Measurements from ENCODE around the gene RBM15B. TPM values are rescaled to one million over a fixed set of nuclear protein-coding genes. Genes with fewer than 3 reads are reported as not detected.

RBM15B gene, protein sequence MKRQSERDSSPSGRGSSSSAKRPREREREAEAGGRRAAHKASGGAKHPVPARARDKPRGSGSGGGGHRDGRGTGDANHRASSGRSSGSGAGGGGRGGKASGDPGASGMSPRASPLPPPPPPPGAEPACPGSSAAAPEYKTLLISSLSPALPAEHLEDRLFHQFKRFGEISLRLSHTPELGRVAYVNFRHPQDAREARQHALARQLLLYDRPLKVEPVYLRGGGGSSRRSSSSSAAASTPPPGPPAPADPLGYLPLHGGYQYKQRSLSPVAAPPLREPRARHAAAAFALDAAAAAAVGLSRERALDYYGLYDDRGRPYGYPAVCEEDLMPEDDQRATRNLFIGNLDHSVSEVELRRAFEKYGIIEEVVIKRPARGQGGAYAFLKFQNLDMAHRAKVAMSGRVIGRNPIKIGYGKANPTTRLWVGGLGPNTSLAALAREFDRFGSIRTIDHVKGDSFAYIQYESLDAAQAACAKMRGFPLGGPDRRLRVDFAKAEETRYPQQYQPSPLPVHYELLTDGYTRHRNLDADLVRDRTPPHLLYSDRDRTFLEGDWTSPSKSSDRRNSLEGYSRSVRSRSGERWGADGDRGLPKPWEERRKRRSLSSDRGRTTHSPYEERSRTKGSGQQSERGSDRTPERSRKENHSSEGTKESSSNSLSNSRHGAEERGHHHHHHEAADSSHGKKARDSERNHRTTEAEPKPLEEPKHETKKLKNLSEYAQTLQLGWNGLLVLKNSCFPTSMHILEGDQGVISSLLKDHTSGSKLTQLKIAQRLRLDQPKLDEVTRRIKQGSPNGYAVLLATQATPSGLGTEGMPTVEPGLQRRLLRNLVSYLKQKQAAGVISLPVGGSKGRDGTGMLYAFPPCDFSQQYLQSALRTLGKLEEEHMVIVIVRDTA
- total RNA-seq: 10 to 100 TPM; 26.3 to 35.3 (median 27.0) TPM

DNA sequence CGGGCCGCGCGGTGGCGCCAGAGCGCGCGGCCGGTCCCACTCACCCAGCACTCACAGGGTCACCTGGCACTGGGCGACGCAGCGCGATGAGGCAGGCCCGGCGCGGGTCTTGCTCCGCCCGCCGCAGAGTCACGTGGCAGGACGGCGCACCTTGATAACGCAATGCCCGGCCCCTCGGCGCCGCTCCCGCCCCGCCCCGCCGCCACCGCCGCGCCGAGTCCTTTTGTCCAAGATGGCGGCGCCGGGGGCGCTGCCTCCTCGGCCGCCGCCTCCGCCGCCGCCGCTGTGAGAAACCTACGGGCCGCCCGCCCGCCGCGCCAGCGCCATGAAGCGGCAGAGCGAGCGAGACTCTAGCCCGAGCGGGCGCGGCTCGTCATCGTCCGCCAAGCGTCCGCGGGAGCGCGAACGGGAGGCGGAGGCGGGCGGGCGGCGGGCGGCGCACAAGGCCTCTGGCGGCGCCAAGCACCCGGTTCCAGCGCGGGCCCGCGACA is at the start of gene RBM15B:
TSS of gene RBM15B (plus strand) at position 211 of the 491 bp plus-strand sequence. CDS start at position 326, 115 bp downstream.
- no peaks in the 10 kb centered on the region for H3K9me3 ChIP-seq
- peak within 1 kb of the TSS; percentile 64 to 96 (median 88) for H3K4me3 ChIP-seq
- peaks cover 20 to 68% (median 31%) of the 10 kb centered on the region in 3 donors for H3K36me3 ChIP-seq
- peak in 3 of 4 donors; percentile 24 to 76 (median 73) for TF ChIP-seq POLR2A (IDR thresholded peaks at IDR 0.05)
- TF ChIP-seq, protein P1, sequence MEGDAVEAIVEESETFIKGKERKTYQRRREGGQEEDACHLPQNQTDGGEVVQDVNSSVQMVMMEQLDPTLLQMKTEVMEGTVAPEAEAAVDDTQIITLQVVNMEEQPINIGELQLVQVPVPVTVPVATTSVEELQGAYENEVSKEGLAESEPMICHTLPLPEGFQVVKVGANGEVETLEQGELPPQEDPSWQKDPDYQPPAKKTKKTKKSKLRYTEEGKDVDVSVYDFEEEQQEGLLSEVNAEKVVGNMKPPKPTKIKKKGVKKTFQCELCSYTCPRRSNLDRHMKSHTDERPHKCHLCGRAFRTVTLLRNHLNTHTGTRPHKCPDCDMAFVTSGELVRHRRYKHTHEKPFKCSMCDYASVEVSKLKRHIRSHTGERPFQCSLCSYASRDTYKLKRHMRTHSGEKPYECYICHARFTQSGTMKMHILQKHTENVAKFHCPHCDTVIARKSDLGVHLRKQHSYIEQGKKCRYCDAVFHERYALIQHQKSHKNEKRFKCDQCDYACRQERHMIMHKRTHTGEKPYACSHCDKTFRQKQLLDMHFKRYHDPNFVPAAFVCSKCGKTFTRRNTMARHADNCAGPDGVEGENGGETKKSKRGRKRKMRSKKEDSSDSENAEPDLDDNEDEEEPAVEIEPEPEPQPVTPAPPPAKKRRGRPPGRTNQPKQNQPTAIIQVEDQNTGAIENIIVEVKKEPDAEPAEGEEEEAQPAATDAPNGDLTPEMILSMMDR (IDR thresholded peaks at IDR 0.05): peak; percentile 77 to 96 (median 91)
- H3K27ac ChIP-seq: peak within 1 kb of the TSS; percentile 96 to 99 (median 98)
- H3K27me3 ChIP-seq: no peaks in the 10 kb centered on the region
- DNase-seq: peak; percentile 76
- WGBS, 2 donors: 1 to 6% methylated on average over 7 to 25 of the region's 83 CpGs
- peaks cover 62 to 94% (median 74%) of the 10 kb centered on the region in 3 donors for H3K4me1 ChIP-seq
- intact Hi-C loops (cut with DNase I): loop anchor here (5.0 to 10.0 kb wide), 2 partner anchors 106 to 294 kb away; no protein-coding TSS in a partner anchor

DNA sequence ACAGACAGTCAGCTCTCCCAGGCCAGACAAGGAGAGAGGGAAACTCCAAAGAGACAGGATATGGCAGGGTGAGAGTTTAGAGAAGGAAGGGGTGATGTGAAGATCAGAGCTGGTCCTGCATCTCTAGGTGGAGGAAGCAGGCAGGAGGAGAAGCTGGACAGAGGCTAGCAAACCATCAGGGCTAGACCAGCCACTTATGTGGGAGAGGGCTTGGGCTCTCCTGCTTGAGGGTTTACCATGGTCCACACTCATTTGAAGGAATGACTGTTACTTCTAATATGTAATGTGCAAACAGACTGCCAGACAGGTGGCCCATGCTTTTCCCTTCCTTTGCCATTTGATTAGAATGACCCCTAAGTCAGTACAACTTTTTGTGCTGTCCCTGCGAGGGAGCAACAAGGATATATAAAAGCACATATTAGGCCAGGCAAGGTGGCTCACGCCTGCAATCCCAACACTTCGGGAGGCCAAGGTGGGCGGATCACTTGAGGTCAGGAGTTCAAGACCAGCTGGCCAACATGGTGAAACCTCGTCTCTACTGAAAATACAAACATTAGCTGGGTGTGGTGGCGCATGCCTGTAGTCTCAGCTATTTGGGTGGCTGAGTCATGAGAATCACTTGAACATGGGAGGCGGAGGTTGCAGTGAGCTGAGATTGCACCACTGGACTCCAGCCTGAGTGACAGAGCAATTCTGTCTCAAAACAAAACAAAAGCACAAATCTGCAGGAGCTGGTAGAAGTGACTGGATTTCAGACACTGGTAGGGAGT is 47.0 kb upstream of the RBM15B start:
- H3K27me3 ChIP-seq: no peaks in the 10 kb centered on the region
- H3K4me3 ChIP-seq: no peak overlapping the region
- intact Hi-C loops (cut with DNase I): no loop called here
- H3K9me3 ChIP-seq: no peaks in the 10 kb centered on the region
- no peaks in the 10 kb centered on the region for H3K36me3 ChIP-seq
- 48 to 59% methylated on average over 4 to 7 of the region's 7 CpGs for WGBS, 2 donors
- no peak for DNase-seq
- peak overlapping the region; percentile 6 to 57 (median 40) for H3K27ac ChIP-seq
- TF ChIP-seq, protein P1 (IDR thresholded peaks at IDR 0.05): no peak
- no peak for TF ChIP-seq POLR2A (IDR thresholded peaks at IDR 0.05)
- H3K4me1 ChIP-seq: peaks cover 0 to 25% (median 17%) of the 10 kb centered on the region in 3 donors

DNA sequence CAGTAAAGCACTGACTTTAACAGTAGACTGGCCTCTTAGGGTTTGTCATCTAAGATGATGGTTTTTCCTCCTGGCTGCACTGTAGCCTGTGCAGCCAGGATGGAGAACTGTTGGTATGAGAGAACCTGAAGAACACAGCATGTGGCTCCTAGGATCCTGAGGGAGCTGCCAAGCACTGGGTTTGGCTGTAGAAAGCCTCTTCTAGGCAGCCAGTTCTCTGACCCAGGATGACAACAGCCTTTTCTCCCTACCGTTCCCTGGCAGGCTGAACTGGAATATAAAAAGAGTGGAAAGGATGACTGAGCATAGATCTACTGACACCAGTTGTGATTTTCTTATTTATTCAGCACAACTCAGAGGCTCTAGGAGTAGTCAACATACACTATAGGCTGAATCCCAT is 40.3 kb upstream of the RBM15B start:
- Histone ChIP-seq H3K27me3 (no peaks in the 10 kb centered on the region), H3K4me1 (peaks cover 0 to 13% (median 4%) of the 10 kb centered on the region in 3 donors), H3K4me3 (no peak overlapping the region), H3K9me3 (no peaks in the 10 kb centered on the region), H3K27ac (no peak overlapping the region), H3K36me3 (no peaks in the 10 kb centered on the region)
- no peak for DNase-seq
- TF ChIP-seq, protein P1 (IDR thresholded peaks at IDR 0.05): no peak
- TF ChIP-seq POLR2A (IDR thresholded peaks at IDR 0.05): no peak
- 78 to 100% methylated on average over 1 of the region's 1 CpG for WGBS, 2 donors
- intact Hi-C loops (cut with DNase I): no loop called here

DNA sequence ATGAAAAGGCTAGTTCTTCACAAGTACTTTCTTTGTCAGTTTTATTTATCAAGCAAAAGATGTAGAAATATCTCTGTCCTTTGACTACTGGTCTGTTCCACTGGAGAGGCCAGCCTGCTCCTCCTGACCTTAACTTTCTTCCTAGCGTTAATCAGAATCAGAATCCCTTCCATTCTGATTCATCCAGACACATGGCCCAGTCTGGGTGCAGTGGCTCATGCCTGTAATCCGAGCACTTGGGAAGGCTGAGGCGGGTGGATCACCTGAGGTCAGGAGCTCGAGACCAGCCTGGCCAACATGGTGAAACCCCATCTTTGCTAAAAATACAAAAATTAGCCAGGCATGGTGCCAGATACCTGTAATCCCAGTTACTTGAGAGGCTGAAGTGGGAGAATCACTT is 38.0 kb upstream of the RBM15B start:
- Histone ChIP-seq H3K9me3 (no peaks in the 10 kb centered on the region), H3K27me3 (no peaks in the 10 kb centered on the region), H3K4me1 (peaks cover 0 to 27% (median 5%) of the 10 kb centered on the region in 3 donors), H3K4me3 (no peak overlapping the region), H3K36me3 (no peaks in the 10 kb centered on the region), H3K27ac (no peak overlapping the region)
- TF ChIP-seq, protein P1 (IDR thresholded peaks at IDR 0.05): no peak
- no peak for TF ChIP-seq POLR2A (IDR thresholded peaks at IDR 0.05)
- 80 to 81% methylated on average over 1 to 4 of the region's 4 CpGs for WGBS, 2 donors
- DNase-seq: no peak
- intact Hi-C loops (cut with DNase I): no loop called here

Measured in esophagus squamous epithelium (tissue), 5 donors.